Caco-2 (cell line): Measurements from ENCODE around the gene TMEM222. TPM values are rescaled to one million over a fixed set of nuclear protein-coding genes. Genes with fewer than 3 reads are reported as not detected.

Source experiments
- BruUV-seq: library from RNA; stranded (reverse); fragments of 400-500 nt; replicated peaks from 2 replicates; lab custom pipeline; 2021; lab: Mats Ljungman, UMichigan
- CTCF ChIA-PET: fragments of 300-600 bp; sonication (Branson Sonifier 250); formaldehyde crosslinking; loops from one replicate; lab custom pipeline; 2022; ENCODE audit warnings: antibody characterized with exemption; lab: Charles Lee
- POLR2A ChIA-PET: fragments of 300-600 bp; sonication (Branson Sonifier 250); formaldehyde crosslinking; loops from one replicate; lab custom pipeline; 2022; ENCODE audit warnings: antibody characterized with exemption; lab: Charles Lee
- DNase-seq, 2 experiments: peaks; one replicate each; pipeline versions ENCODE4 v3.0.0 to v3.0.0-alpha.2; 2020 to 2022
- H3K27me3 ChIP-seq: replicated peaks from 2 replicates; pipeline ENCODE4 v1.6.0; 2011; ENCODE audit warnings: low read length; ENCODE audit not compliant: control insufficient read depth, insufficient read depth
- H3K36me3 ChIP-seq: 2 replicates; pipeline ENCODE4 v1.5.1; 2011; ENCODE audit warnings: low read length; ENCODE audit not compliant: control insufficient read depth, insufficient read depth
- H3K4me1 ChIP-seq: fragments of 250-450 bp; sonication (Bioruptor Pico); 2 replicates; pipeline ENCODE4 v1.5.1; 2020; ENCODE audit warnings: mild to moderate bottlenecking
- H3K4me3 ChIP-seq: 2 replicates; pipeline ENCODE4 v1.5.1; 2011; ENCODE audit warnings: low read depth, mild to moderate bottlenecking, control low read depth, low read length
- H3K9me3 ChIP-seq: fragments of 250-450 bp; sonication (Bioruptor Pico); 2 replicates; pipeline ENCODE4 v1.5.1; 2020; ENCODE audit warnings: mild to moderate bottlenecking, moderate library complexity
- H3K27ac Mint-ChIP-seq: one replicate; pipeline ENCODE4 v1.8.0; 2022; ENCODE audit warnings: mixed read lengths; ENCODE audit not compliant: unreplicated experiment
- H3K27me3 Mint-ChIP-seq: one replicate; pipeline ENCODE4 v1.8.0; 2022; ENCODE audit warnings: mixed read lengths; ENCODE audit not compliant: insufficient read depth, unreplicated experiment
- H3K36me3 Mint-ChIP-seq: one replicate; pipeline ENCODE4 v1.8.0; 2022; ENCODE audit warnings: mild to moderate bottlenecking, mixed read lengths; ENCODE audit not compliant: insufficient read depth, unreplicated experiment
- H3K4me1 Mint-ChIP-seq: one replicate; pipeline ENCODE4 v1.8.0; 2022; ENCODE audit warnings: low read depth, mixed read lengths; ENCODE audit not compliant: unreplicated experiment
- H3K4me3 Mint-ChIP-seq: one replicate; pipeline ENCODE4 v1.8.0; 2022; ENCODE audit warnings: mild to moderate bottlenecking, moderate library complexity, mixed read lengths; ENCODE audit not compliant: unreplicated experiment
- H3K9me3 Mint-ChIP-seq: one replicate; pipeline ENCODE4 v1.8.0; 2022; ENCODE audit warnings: mixed read lengths; ENCODE audit not compliant: unreplicated experiment
- CTCF ChIP-seq, 2 experiments: fragments of 200-600 bp in 1 of 2; IDR thresholded peaks; 1 replicate in 1 of 2; 2 replicates in 1 of 2; pipeline versions ENCODE4 v1.5.1 to v1.8.0; 2011 to 2022; ENCODE audit warnings: antibody characterized with exemption in 1 of 2, control low read depth in 1 of 2, inconsistent platforms in 1 of 2, low read depth in 1 of 2, low read length in 1 of 2, mild to moderate bottlenecking in 1 of 2, moderate library complexity in 1 of 2; ENCODE audit not compliant: insufficient read depth in 1 of 2, severe bottlenecking in 1 of 2, unreplicated experiment in 1 of 2
- intact Hi-C: fragments of 100-400 bp; cut with micrococcal nuclease; formaldehyde crosslinking; loops from one replicate; pipeline ENCODE4 v1.10.0; 2022; ENCODE audit not compliant: unreplicated experiment
- total RNA-seq: library from RNA; stranded (reverse); gene quantifications from 2 replicates; pipeline ENCODE4 v1.2.3, GENCODE V29; 2022

The TMEM222 gene
- total RNA-seq, 1 experiment from 2014 or later = 32.3 TPM

DNA sequence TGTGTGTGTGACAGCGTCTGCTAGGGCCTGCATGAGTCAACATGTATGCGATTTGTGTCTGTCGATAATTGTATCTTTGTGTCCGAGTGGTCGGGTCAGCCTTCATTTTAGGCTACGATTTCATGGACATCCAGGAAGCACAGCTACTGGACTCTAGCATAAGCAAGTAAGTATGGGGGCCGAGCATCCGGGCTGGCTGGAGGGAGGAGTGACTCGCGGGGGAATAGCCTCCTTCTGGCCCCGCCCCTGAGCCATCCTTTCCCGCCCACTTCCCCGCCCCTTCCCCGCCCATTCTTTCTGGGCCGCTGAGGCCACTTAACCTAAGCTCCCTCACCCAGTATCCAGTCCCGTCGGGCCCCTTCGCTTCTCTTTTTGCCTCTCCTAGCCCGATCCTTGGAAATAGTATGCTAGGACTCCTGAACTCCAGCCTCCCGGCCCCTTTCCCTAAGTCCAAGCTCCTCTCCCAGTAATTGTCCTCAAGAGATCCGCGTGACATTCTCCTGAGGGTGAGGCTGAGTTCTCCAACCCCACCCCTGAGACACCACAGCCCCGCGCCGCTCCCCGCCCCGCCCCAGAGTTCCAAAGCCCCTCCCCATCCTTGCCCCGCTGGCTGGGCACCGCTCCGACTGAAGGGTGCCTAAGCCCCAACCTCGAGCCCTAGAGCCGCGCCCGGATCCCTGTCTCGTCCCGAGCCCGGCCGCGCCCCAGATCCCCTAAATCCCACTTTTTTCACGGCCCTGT is 43.6 kb downstream of the TMEM222 start:
- H3K9me3 Mint-ChIP-seq = no peaks in the 10 kb centered on the region
- H3K9me3 ChIP-seq = no peaks in the 10 kb centered on the region
- peak overlapping the region; percentile 98 for H3K4me3 Mint-ChIP-seq
- H3K27me3 Mint-ChIP-seq = no peaks in the 10 kb centered on the region
- H3K27ac Mint-ChIP-seq = peak overlapping the region; percentile 85
- peaks cover 12% of the 10 kb centered on the region for H3K36me3 Mint-ChIP-seq
- intact Hi-C loops = loop anchor here (1.0 kb wide), 1 partner anchor 23 kb away; no protein-coding TSS in a partner anchor
- no peak for TF ChIP-seq CTCF (IDR thresholded peaks at IDR 0.05; ENCODE audit: insufficient read depth in 1 of 2, low read depth in 1 of 2, low read length in 1 of 2, severe bottlenecking in 1 of 2, unreplicated experiment in 1 of 2)
- ChIA-PET CTCF (interaction anchor here (0.5 to 3.2 kb wide), 23 partner anchors 8 to 1278 kb away, joined by 3 to 28 read pairs (median 5); partner anchors contain the start of gene TAF12), POLR2A (interaction anchor here (0.5 to 1.9 kb wide), 10 partner anchors 12 to 931 kb away, joined by 3 to 14 read pairs (median 8); partner anchors contain the start of gene CD164L2)
- no peaks in the 10 kb centered on the region for H3K36me3 ChIP-seq
- H3K4me3 ChIP-seq = peak overlapping the region; percentile 46
- H3K4me1 ChIP-seq = peaks cover 16% of the 10 kb centered on the region
- no peaks in the 10 kb centered on the region for H3K27me3 ChIP-seq
- DNase-seq = peak; percentile 74 to 83
- no TSS peak for BruUV-seq
- peaks cover 7% of the 10 kb centered on the region for H3K4me1 Mint-ChIP-seq

- DNase-seq = peak; percentile 83 to 85
- H3K27ac Mint-ChIP-seq = peak overlapping the region; percentile 85
- CTCF ChIA-PET = interaction anchor here (0.5 to 3.2 kb wide), 21 partner anchors 9 to 310 kb away, joined by 3 to 28 read pairs (median 5); partner anchors contain the start of gene SYTL1
- Histone ChIP-seq H3K27me3 (no peaks in the 10 kb centered on the region), H3K36me3 (no peaks in the 10 kb centered on the region), H3K4me3 (peak overlapping the region; percentile 46), H3K9me3 (no peaks in the 10 kb centered on the region), H3K4me1 (peaks cover 16% of the 10 kb centered on the region)
- no peak for TF ChIP-seq CTCF (IDR thresholded peaks at IDR 0.05; ENCODE audit: insufficient read depth in 1 of 2, low read depth in 1 of 2, low read length in 1 of 2, severe bottlenecking in 1 of 2, unreplicated experiment in 1 of 2)
- H3K4me3 Mint-ChIP-seq = peak overlapping the region; percentile 98
- H3K27me3 Mint-ChIP-seq = no peaks in the 10 kb centered on the region
- intact Hi-C loops = no loop called here
- POLR2A ChIA-PET = interaction anchor here (0.5 to 1.9 kb wide), 10 partner anchors 12 to 930 kb away, joined by 3 to 14 read pairs (median 8); partner anchors contain the start of gene CD164L2
- peaks cover 12% of the 10 kb centered on the region for H3K36me3 Mint-ChIP-seq
- peaks cover 7% of the 10 kb centered on the region for H3K4me1 Mint-ChIP-seq
- no TSS peak for BruUV-seq
- no peaks in the 10 kb centered on the region for H3K9me3 Mint-ChIP-seq
Observed at GRCh38 chr1:27366113-27366410, 44.1 kb downstream of the TMEM222 start.

GRCh38 chr1:27366411-27367159 is 44.6 kb downstream of the TMEM222 start, which contains the start of gene MAP3K6:
TSS of gene MAP3K6 (minus strand) at chr1:27366961. CDS start at chr1:27366597, 364 bp downstream.
- Mint-ChIP-seq H3K27ac (peak within 1 kb of the TSS; percentile 85), H3K4me1 (peaks cover 7% of the 10 kb centered on the region), H3K9me3 (no peaks in the 10 kb centered on the region), H3K27me3 (no peaks in the 10 kb centered on the region), H3K4me3 (peak within 1 kb of the TSS; percentile 98), H3K36me3 (peaks cover 12% of the 10 kb centered on the region)
- peaks cover 16% of the 10 kb centered on the region for H3K4me1 ChIP-seq
- H3K9me3 ChIP-seq = no peaks in the 10 kb centered on the region
- intact Hi-C loops = no loop called here
- H3K4me3 ChIP-seq = peak within 1 kb of the TSS; percentile 46
- H3K27me3 ChIP-seq = no peaks in the 10 kb centered on the region
- ChIA-PET POLR2A (interaction anchor here (1.3 to 1.9 kb wide), 2 partner anchors 15 to 17 kb away, joined by 9 to 14 read pairs; no protein-coding TSS in a partner anchor), CTCF (interaction anchor here (0.5 to 3.2 kb wide), 17 partner anchors 9 to 407 kb away, joined by 3 to 28 read pairs (median 6); partner anchors contain the start of genes STX12 and SYTL1)
- peak; percentile 76 to 82 for DNase-seq
- no peaks in the 10 kb centered on the region for H3K36me3 ChIP-seq
- TF ChIP-seq CTCF (IDR thresholded peaks at IDR 0.05; ENCODE audit: insufficient read depth in 1 of 2, low read depth in 1 of 2, low read length in 1 of 2, severe bottlenecking in 1 of 2, unreplicated experiment in 1 of 2) = peak in 1 of 2 experiments; percentile 30
- BruUV-seq = no TSS peak
